Stomach (tissue), 9 donors: ENCODE results near the gene DGKD. TPM values are rescaled to one million over a fixed set of nuclear protein-coding genes. Genes with fewer than 3 reads are reported as not detected.

Experiments
- DNase-seq, 2 donors: peaks; one replicate each; pipeline versions ENCODE4 v3.0.0 to v3.0.0-alpha.2; 2013 to 2019
- H3K27ac ChIP-seq, 5 donors: fragments of 200-600 bp in 4 of 5; sonication (generic) in 4 of 5; one replicate each; pipeline ENCODE4 v1.5.1; 2013 to 2019; ENCODE audit warnings: mild to moderate bottlenecking in 1 of 5, moderate library complexity in 1 of 5
- H3K27me3 ChIP-seq, 3 donors: fragments of 200-600 bp; sonication (generic); one replicate each; pipeline ENCODE4 v1.5.1; 2017 to 2019; ENCODE audit warnings: mixed run types in 1 of 3
- H3K36me3 ChIP-seq, 4 donors: fragments of 200-600 bp; sonication (generic); 1 replicate in 3 of 4; 2 replicates in 1 of 4; pipeline ENCODE4 v1.5.1; 2016 to 2019
- H3K4me1 ChIP-seq, 4 donors: fragments of 200-600 bp; sonication (generic); one replicate each; pipeline ENCODE4 v1.5.1; 2016 to 2019
- H3K4me3 ChIP-seq, 4 donors: fragments of 200-600 bp; sonication (generic) in 3 of 4; one replicate each; pipeline ENCODE4 v1.5.1; 2016 to 2019; ENCODE audit warnings: mild to moderate bottlenecking in 1 of 4
- H3K9me3 ChIP-seq, 4 donors: fragments of 200-600 bp; sonication (generic); one replicate each; pipeline ENCODE4 v1.5.1; 2016 to 2019
- EP300 ChIP-seq: sonication (generic); formaldehyde crosslinking; IDR thresholded peaks from one replicate; pipeline ENCODE4 v1.6.1; 2017; ENCODE audit warnings: antibody characterized with exemption
- POLR2A ChIP-seq, 4 donors: fragments of 450-650 bp; IDR thresholded peaks; one replicate each; pipeline ENCODE4 v1.6.1; 2016; ENCODE audit warnings: antibody characterized with exemption in 4 of 4, control low read depth in 2 of 4, mild to moderate bottlenecking in 1 of 4, moderate library complexity in 1 of 4
- POLR2AphosphoS5 ChIP-seq, 3 donors: sonication (generic); formaldehyde crosslinking; IDR thresholded peaks; one replicate each; pipeline ENCODE4 v1.6.1; 2016; ENCODE audit warnings: antibody characterized with exemption in 3 of 3
- WGBS, 5 donors: extraction: QIAGEN DNeasy Blood & Tissue Kit in 3 of 5; methylation state at CpG; one replicate each; pipeline versions ENCODE4 v1.1.5 to v1.1.7; 2013 to 2018; 5-methylcytosine and 5-hydroxymethylcytosine counted together
- intact Hi-C: fragments of 100-400 bp; cut with DNase I; formaldehyde crosslinking; loops from one replicate; pipeline ENCODE4 v1.15.1; 2023; ENCODE audit warnings: low total_unique reads
- polyA plus RNA-seq, 3 donors: library from polyadenylated mRNA; stranded (reverse); fragments of 200-250 nt; gene quantifications; one replicate each; pipeline ENCODE4 v1.2.3, GENCODE V29; 2013
- total RNA-seq, 5 donors: library from RNA; depleted of rRNA; stranded (reverse); fragments of >200 nt; gene quantifications; one replicate each; pipeline versions ENCODE4 v1.1.0 to v1.2.3, GENCODE V29; 2014 to 2016
- TF ChIP-seq, protein P1 (sequence below), 7 experiments: fragments of 450-650 bp in 4 of 7; fragments of 200-600 bp in 3 of 7; sonication (generic) in 3 of 7; IDR thresholded peaks; one replicate each; pipeline ENCODE4 v1.5.1; 2016 to 2019; ENCODE audit warnings: antibody characterized with exemption in 7 of 7, control low read depth in 2 of 7, mild to moderate bottlenecking in 1 of 7
- donor health status: healthy with polysubstance abuse.
- donor health status: Bipolar disorder and iron deficiency.
- donor health status: healthy.

DGKD gene
- total and polyA plus RNA-seq, 8 donors: 21.9 to 471 (median 202) TPM

DNA sequence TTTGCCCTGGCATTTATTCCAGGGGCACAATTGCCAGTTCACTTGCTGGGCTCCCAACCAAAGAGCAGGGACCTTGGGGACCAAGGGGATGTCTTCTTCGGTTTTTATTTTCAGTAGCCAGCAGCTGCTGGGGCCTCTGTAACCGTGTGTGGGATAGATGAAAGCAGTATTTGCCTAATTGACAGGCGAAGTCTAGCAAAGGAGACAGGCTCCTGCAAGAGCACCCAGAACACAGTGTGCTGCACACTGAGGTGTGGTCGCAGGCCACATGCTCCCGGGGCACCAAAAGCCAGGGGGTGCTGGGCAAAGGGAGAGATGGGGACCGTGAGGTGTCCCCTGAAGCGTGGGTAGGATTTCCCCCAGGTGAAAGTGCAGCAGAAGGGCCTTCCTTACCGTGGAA is 41.4 kb upstream of the DGKD start:
- TF ChIP-seq, protein P1, sequence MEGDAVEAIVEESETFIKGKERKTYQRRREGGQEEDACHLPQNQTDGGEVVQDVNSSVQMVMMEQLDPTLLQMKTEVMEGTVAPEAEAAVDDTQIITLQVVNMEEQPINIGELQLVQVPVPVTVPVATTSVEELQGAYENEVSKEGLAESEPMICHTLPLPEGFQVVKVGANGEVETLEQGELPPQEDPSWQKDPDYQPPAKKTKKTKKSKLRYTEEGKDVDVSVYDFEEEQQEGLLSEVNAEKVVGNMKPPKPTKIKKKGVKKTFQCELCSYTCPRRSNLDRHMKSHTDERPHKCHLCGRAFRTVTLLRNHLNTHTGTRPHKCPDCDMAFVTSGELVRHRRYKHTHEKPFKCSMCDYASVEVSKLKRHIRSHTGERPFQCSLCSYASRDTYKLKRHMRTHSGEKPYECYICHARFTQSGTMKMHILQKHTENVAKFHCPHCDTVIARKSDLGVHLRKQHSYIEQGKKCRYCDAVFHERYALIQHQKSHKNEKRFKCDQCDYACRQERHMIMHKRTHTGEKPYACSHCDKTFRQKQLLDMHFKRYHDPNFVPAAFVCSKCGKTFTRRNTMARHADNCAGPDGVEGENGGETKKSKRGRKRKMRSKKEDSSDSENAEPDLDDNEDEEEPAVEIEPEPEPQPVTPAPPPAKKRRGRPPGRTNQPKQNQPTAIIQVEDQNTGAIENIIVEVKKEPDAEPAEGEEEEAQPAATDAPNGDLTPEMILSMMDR (IDR thresholded peaks at IDR 0.05): no peak
- TF ChIP-seq EP300: no peak
- no peaks in the 10 kb centered on the region for H3K9me3 ChIP-seq
- H3K4me3 ChIP-seq: no peak overlapping the region
- WGBS, 5 donors: 61 to 81% (median 73%) methylated on average over 8 of the region's 8 CpGs
- DNase-seq: no peak
- no peaks in the 10 kb centered on the region for H3K4me1 ChIP-seq
- H3K36me3 ChIP-seq: no peaks in the 10 kb centered on the region
- H3K27ac ChIP-seq: no peak overlapping the region
- no peaks in the 10 kb centered on the region for H3K27me3 ChIP-seq
- intact Hi-C loops: no loop called here

DNA sequence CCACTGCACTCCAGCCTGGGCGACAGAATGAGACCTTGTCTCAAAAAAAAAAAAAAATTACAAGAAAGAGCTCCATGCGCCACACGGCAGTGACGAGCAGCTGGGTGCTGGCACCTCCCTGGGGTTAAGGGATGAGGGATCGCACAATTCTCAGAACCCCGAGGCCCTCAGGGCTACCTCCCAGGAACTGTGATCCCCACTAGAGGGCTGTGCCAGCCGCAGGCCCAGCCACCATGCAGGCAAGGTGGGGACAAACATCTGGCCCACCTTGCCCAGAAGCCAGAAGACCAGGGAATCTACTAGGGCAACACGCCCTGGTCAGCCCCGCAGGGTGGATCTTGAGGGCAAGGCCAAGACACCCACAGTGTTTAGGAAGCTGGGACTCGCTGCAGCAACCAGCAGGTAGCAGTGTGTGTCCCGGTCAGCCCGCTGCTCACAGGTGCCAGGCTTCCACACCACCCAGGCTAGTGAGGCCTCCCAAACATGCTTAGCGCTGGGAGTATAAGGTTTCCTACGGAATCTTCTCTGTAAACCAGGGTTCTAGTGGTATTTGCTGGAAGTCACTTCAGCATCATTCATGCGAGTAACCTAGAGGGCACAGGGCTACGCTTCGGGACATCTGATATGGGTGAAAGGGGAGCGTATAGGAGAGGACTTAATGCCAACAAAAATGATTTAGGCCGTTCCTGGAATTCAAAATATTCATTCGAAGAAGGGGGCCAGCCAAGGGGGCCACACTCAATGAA is 39.9 kb upstream of the DGKD start:
- Histone ChIP-seq H3K27me3 (no peaks in the 10 kb centered on the region), H3K27ac (no peak overlapping the region), H3K9me3 (no peaks in the 10 kb centered on the region), H3K36me3 (no peaks in the 10 kb centered on the region), H3K4me3 (no peak overlapping the region), H3K4me1 (no peaks in the 10 kb centered on the region)
- DNase-seq: no peak
- intact Hi-C loops: no loop called here
- TF ChIP-seq POLR2AphosphoS5 (IDR thresholded peaks at IDR 0.05) (no peak), POLR2A (IDR thresholded peaks at IDR 0.05) (no peak), EP300 (no peak)
- TF ChIP-seq, protein P1 (IDR thresholded peaks at IDR 0.05): no peak
- 91 to 92% (median 92%) methylated on average over 17 to 20 of the region's 20 CpGs for WGBS, 5 donors

DNA sequence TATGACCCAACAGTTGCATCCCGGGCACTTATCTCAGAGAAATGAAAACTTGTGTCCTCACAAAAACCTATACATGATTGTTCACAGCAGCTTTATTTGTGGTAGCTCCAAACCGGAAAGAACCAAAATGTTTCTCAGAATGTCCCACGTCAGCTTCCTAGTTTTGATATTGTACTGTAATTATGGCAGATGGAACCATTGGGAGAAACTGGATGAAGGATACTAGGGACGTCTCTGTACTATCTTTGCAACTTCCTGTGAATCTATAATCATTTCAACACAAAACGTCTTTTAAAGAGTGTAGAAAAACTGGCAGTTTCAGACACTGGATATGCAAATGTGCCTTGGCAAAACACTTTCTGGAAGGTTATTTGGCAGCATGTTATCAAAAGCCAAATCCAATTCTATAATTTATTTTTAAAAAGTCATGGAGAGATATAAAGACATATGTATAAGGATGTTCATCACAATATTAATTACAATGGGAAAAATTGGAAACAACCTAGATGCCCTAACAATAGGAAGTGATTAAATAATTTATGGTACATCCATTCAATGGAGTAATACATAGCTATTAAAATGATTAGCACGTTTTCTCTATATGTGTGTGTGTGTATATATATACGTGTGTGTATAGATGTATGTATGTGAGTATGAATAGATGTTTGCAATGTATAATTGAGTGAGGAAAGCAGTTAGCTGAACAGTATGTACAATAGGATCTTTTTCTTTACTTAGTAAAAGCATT is 36.9 kb upstream of the DGKD start:
- no peaks in the 10 kb centered on the region for H3K9me3 ChIP-seq
- no peaks in the 10 kb centered on the region for H3K27me3 ChIP-seq
- intact Hi-C loops: no loop called here
- WGBS, 5 donors: 78 to 86% (median 83%) methylated on average over 7 of the region's 7 CpGs
- no peaks in the 10 kb centered on the region for H3K4me1 ChIP-seq
- DNase-seq: no peak
- H3K27ac ChIP-seq: no peak overlapping the region
- TF ChIP-seq, protein P1 (IDR thresholded peaks at IDR 0.05): no peak
- no peak for TF ChIP-seq EP300
- no peak for TF ChIP-seq POLR2A (IDR thresholded peaks at IDR 0.05)
- no peak for TF ChIP-seq POLR2AphosphoS5 (IDR thresholded peaks at IDR 0.05)
- no peaks in the 10 kb centered on the region for H3K36me3 ChIP-seq
- H3K4me3 ChIP-seq: no peak overlapping the region

DNA sequence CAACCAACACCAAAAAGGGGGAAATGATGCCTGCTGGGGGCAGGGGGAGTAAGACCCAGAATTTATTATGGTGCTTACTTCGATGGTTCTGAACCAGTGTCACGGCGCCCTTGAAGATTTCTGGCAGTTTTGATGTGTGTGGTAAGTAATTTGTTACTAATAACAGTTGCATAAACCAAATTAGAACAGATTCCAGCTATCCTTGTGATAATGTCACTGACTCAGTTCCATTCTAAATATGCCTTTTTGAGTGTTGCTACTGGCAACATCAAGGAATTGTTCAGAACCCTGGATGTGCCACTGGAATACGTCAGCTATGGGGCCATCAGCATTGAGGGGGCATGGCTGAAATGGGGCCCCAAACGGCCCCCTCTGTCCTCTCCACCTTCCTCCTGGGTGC is 35.0 kb upstream of the DGKD start:
- no peak for DNase-seq
- Histone ChIP-seq H3K36me3 (no peaks in the 10 kb centered on the region), H3K4me3 (no peak overlapping the region), H3K27me3 (no peaks in the 10 kb centered on the region), H3K27ac (no peak overlapping the region), H3K9me3 (no peaks in the 10 kb centered on the region), H3K4me1 (no peaks in the 10 kb centered on the region)
- no peak for TF ChIP-seq EP300
- TF ChIP-seq, protein P1 (IDR thresholded peaks at IDR 0.05): no peak
- no peak for TF ChIP-seq POLR2A (IDR thresholded peaks at IDR 0.05)
- TF ChIP-seq POLR2AphosphoS5 (IDR thresholded peaks at IDR 0.05): no peak
- intact Hi-C loops: no loop called here
- WGBS, 5 donors: 76 to 90% (median 80%) methylated on average over 5 of the region's 5 CpGs
